HCT116 (cell line): Measurements from ENCODE around the gene KLHL2. TPM values are rescaled to one million over a fixed set of nuclear protein-coding genes. Genes with fewer than 3 reads are reported as not detected.
"Not testable (repeated sequence)": the region's sequence is repeated elsewhere in the genome, so short reads cannot be mapped to it uniquely, and the experiment has no call there.

ENCODE experiments used
- ATAC-seq: fragments of 200-7000 bp; cut with Tn5 transposase; 2 replicates; pipeline ENCODE4 v1.9.1; 2020; ENCODE audit warnings: mild to moderate bottlenecking, moderate library complexity
- BruUV-seq: library from RNA; stranded (reverse); fragments of 400-500 nt; replicated peaks from 2 replicates; lab custom pipeline; 2021; lab: Mats Ljungman, UMichigan
- CTCF ChIA-PET: fragments of 300-600 bp; sonication (Branson Sonifier 250); formaldehyde crosslinking; loops from one replicate; lab custom pipeline; 2021; ENCODE audit warnings: antibody characterized with exemption; lab: Charles Lee
- POLR2A ChIA-PET: fragments of 300-600, 350-600 bp; sonication (Branson Sonifier 250); formaldehyde crosslinking; loops from one replicate; lab custom pipeline; 2021; ENCODE audit warnings: antibody characterized with exemption; lab: Charles Lee
- RAD21 ChIA-PET, 2 experiments: fragments of 300-600 bp; sonication (Branson Sonifier 250); formaldehyde crosslinking; loops; one replicate each; lab custom pipeline; 2023; ENCODE audit warnings: low total read pairs in 2 of 2; ENCODE audit not compliant: uncharacterized antibody in 2 of 2, unreplicated experiment in 2 of 2, low non-redundant PET in 1 of 2; lab: Charles Lee
- DNase-seq: peaks from one replicate; pipeline ENCODE4 v3.0.0-alpha.2; 2010; ENCODE audit warnings: low read depth, low spot score
- H2AFZ ChIP-seq: fragments of 200-600 bp; shearing (Covaris generic), sonication (generic); 2 replicates; pipeline ENCODE4 v1.6.1; 2017; ENCODE audit warnings: low read depth, mixed run types, mixed read lengths, antibody characterized with exemption, low read length; ENCODE audit not compliant: poor library complexity, severe bottlenecking
- H3K27ac ChIP-seq: 2 replicates; pipeline ENCODE4 v1.5.1; 2012; ENCODE audit warnings: low read depth, low read length
- H3K27me3 ChIP-seq: fragments of 200-600 bp; sonication (generic); 2 replicates; pipeline ENCODE4 v1.6.1; 2016; ENCODE audit warnings: mixed run types, low read length, mixed read lengths; ENCODE audit not compliant: insufficient read depth
- H3K36me3 ChIP-seq, 2 experiments: fragments of 200-500 bp in 1 of 2; fragments of 200-600 bp in 1 of 2; sonication (Bioruptor generic) in 1 of 2; sonication (generic) in 1 of 2; 2 replicates each; pipeline versions ENCODE4 v1.5.1 to v1.6.1; 2014 to 2016; ENCODE audit warnings: low read length in 2 of 2, inconsistent platforms in 1 of 2, mixed read lengths in 1 of 2, mixed run types in 1 of 2; ENCODE audit not compliant: insufficient read depth in 2 of 2, control insufficient read depth in 1 of 2
- H3K4me1 ChIP-seq, 2 experiments: fragments of 200-600 bp in 1 of 2; sonication (generic) in 1 of 2; 2 replicates each; pipeline versions ENCODE4 v1.5.1 to v1.6.1; 2012 to 2017; ENCODE audit warnings: low read length in 2 of 2, inconsistent platforms in 1 of 2, mild to moderate bottlenecking in 1 of 2, mixed read lengths in 1 of 2, mixed run types in 1 of 2, moderate library complexity in 1 of 2; ENCODE audit not compliant: insufficient read depth in 2 of 2, control insufficient read depth in 1 of 2
- H3K4me2 ChIP-seq: fragments of 200-600 bp; sonication (generic); 2 replicates; pipeline ENCODE4 v1.6.1; 2017; ENCODE audit warnings: mixed run types, low read length, mixed read lengths
- H3K4me3 ChIP-seq, 2 experiments: fragments of 200-600 bp in 1 of 2; sonication (generic) in 1 of 2; replicated peaks in 1 of 2; 2 replicates each; pipeline ENCODE4 v1.5.1; 2011 to 2016; ENCODE audit warnings: low read length in 2 of 2, control low read depth in 1 of 2, low read depth in 1 of 2, mild to moderate bottlenecking in 1 of 2, mixed read lengths in 1 of 2, mixed run types in 1 of 2
- H3K79me2 ChIP-seq: fragments of 200-600 bp; sonication (generic); 2 replicates; pipeline ENCODE4 v1.6.1; 2017; ENCODE audit warnings: mild to moderate bottlenecking, mixed run types, low read length, moderate library complexity, mixed read lengths; ENCODE audit not compliant: insufficient read depth
- H3K9ac ChIP-seq: fragments of 200-600 bp; sonication (generic); 2 replicates; pipeline ENCODE4 v1.6.1; 2016; ENCODE audit warnings: low read length, mixed read lengths
- H3K9me2 ChIP-seq: fragments of 200-600 bp; sonication (generic), shearing (Covaris generic); 2 replicates; pipeline ENCODE4 v1.6.1; 2017; ENCODE audit warnings: mixed run types, mild to moderate bottlenecking, moderate library complexity; ENCODE audit not compliant: insufficient read depth
- H3K9me3 ChIP-seq, 2 experiments: fragments of 200-500 bp in 1 of 2; fragments of 200-600 bp in 1 of 2; sonication (Bioruptor generic) in 1 of 2; sonication (generic) in 1 of 2; 2 replicates each; pipeline ENCODE4 v1.6.1; 2014 to 2017; ENCODE audit warnings: low read length in 2 of 2, mixed read lengths in 2 of 2, inconsistent platforms in 1 of 2, low read depth in 1 of 2, mild to moderate bottlenecking in 1 of 2, mixed run types in 1 of 2, moderate library complexity in 1 of 2; ENCODE audit not compliant: control insufficient read depth in 1 of 2, insufficient read depth in 1 of 2
- H4K20me1 ChIP-seq: fragments of 200-600 bp; sonication (generic), shearing (Covaris generic); 2 replicates; pipeline ENCODE4 v1.6.1; 2017; ENCODE audit warnings: mixed run types, mild to moderate bottlenecking, moderate library complexity; ENCODE audit not compliant: insufficient read depth
- ATF3 ChIP-seq: IDR thresholded peaks from 2 replicates; pipeline ENCODE4 v1.6.1; 2012
- CBX3 ChIP-seq: IDR thresholded peaks from 2 replicates; pipeline ENCODE4 v1.6.1; 2012; ENCODE audit warnings: low read depth
- EGR1 ChIP-seq: IDR thresholded peaks from 2 replicates; pipeline ENCODE4 v1.6.1; 2012; ENCODE audit warnings: low read depth
- ELF1 ChIP-seq: IDR thresholded peaks from 2 replicates; pipeline ENCODE4 v1.6.1; 2012; ENCODE audit warnings: low read depth, borderline replicate concordance
- EZH2 ChIP-seq: fragments of 200-600 bp; sonication (generic); IDR thresholded peaks from 2 replicates; pipeline ENCODE4 v1.6.1; 2017; ENCODE audit warnings: antibody characterized with exemption, mixed run types
- FOSL1 ChIP-seq: IDR thresholded peaks from 2 replicates; pipeline ENCODE4 v1.6.1; 2012; ENCODE audit warnings: low read depth
- JUND ChIP-seq: IDR thresholded peaks from 2 replicates; pipeline ENCODE4 v1.6.1; 2012
- REST ChIP-seq: IDR thresholded peaks from 2 replicates; pipeline ENCODE4 v1.6.1; 2012; ENCODE audit warnings: low read depth
- SP1 ChIP-seq: IDR thresholded peaks from 2 replicates; pipeline ENCODE4 v1.6.1; 2012; ENCODE audit warnings: low read depth
- SRF ChIP-seq: IDR thresholded peaks from 2 replicates; pipeline ENCODE4 v1.6.1; 2012; ENCODE audit warnings: low read depth
- TCF7L2 ChIP-seq: IDR thresholded peaks from 2 replicates; pipeline ENCODE4 v1.7.0; 2011; ENCODE audit warnings: borderline replicate concordance, inconsistent platforms; ENCODE audit not compliant: insufficient read depth, insufficient read length; ENCODE audit errors: extremely low read depth
- ZNF274 ChIP-seq: fragments of 200-500 bp; sonication (Bioruptor generic); IDR thresholded peaks from 2 replicates; pipeline ENCODE4 v1.6.1; 2014; ENCODE audit warnings: mild to moderate bottlenecking, low read depth, low read length, inconsistent platforms
- intact Hi-C: fragments of 100-400 bp; cut with micrococcal nuclease; formaldehyde crosslinking; loops from 2 replicates; pipeline ENCODE4 v1.10.0; 2022
- total RNA-seq: library from RNA; stranded (reverse); gene quantifications from one replicate; pipeline ENCODE4 v1.2.1, GENCODE V29; 2021; ENCODE audit not compliant: unreplicated experiment
- TF ChIP-seq, protein P1 (sequence below): IDR thresholded peaks from 2 replicates; pipeline ENCODE4 v1.6.1; 2012
- TF ChIP-seq, protein P2 (sequence below), 3 experiments: fragments of 200-600 bp in 1 of 3; sonication (generic) in 1 of 3; IDR thresholded peaks in 2 of 3; conservative IDR thresholded peaks in 1 of 3; 2 replicates each; pipeline ENCODE4 v1.5.1; 2012 to 2017; ENCODE audit warnings: low read depth in 2 of 3, low read length in 2 of 3, antibody characterized with exemption in 1 of 3, borderline replicate concordance in 1 of 3, control low read depth in 1 of 3, mild to moderate bottlenecking in 1 of 3, mixed read lengths in 1 of 3, mixed run types in 1 of 3, moderate library complexity in 1 of 3; ENCODE audit not compliant: insufficient read depth in 1 of 3

The KLHL2 gene
- total RNA-seq, 1 experiment from 2014 or later: 24.6 TPM

DNA sequence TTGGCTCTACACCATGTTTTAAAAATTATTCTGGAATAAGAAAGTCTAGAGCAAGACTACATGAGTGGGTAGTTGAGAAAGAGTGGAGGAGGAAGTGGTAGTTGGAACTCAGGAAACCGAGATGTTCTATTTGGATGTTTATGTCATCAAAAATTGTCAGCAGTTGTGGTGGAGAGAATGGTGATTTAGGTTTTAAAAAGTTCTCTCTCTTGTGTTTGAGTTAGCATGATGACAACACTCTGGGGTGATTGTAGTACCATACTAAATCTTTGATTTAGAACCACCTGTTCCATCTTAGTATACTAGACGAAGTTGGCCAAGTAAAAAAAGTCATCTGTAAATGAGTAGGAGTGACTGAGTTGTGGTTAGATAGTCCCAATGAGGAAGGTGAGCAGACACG is 40.7 kb downstream of the KLHL2 start:
- no peak overlapping the region for H2AFZ ChIP-seq
- H3K9me2 ChIP-seq: no peaks in the 10 kb centered on the region
- ChIA-PET POLR2A (no interaction called here), RAD21 (no interaction called here), CTCF (no interaction called here)
- no peak for ATAC-seq
- H3K27me3 ChIP-seq: no peaks in the 10 kb centered on the region
- H3K4me1 ChIP-seq: no peaks in the 10 kb centered on the region
- H3K9me3 ChIP-seq: no peaks in the 10 kb centered on the region
- H3K27ac ChIP-seq: no peak overlapping the region
- no peak overlapping the region for H3K9ac ChIP-seq
- H3K4me3 ChIP-seq: no peak overlapping the region
- no peak for TF ChIP-seq ATF3
- TF ChIP-seq, protein P1, sequence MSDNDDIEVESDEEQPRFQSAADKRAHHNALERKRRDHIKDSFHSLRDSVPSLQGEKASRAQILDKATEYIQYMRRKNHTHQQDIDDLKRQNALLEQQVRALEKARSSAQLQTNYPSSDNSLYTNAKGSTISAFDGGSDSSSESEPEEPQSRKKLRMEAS: no peak
- TF ChIP-seq EZH2: no peak
- TF ChIP-seq JUND: no peak
- no peak for TF ChIP-seq TCF7L2
- no peak for TF ChIP-seq SRF
- TF ChIP-seq SP1: no peak
- no peak for TF ChIP-seq ZNF274
- no peak for TF ChIP-seq EGR1
- TF ChIP-seq CBX3: no peak
- no peak for TF ChIP-seq ELF1
- no peak for TF ChIP-seq REST
- TF ChIP-seq FOSL1: no peak
- TF ChIP-seq, protein P2, sequence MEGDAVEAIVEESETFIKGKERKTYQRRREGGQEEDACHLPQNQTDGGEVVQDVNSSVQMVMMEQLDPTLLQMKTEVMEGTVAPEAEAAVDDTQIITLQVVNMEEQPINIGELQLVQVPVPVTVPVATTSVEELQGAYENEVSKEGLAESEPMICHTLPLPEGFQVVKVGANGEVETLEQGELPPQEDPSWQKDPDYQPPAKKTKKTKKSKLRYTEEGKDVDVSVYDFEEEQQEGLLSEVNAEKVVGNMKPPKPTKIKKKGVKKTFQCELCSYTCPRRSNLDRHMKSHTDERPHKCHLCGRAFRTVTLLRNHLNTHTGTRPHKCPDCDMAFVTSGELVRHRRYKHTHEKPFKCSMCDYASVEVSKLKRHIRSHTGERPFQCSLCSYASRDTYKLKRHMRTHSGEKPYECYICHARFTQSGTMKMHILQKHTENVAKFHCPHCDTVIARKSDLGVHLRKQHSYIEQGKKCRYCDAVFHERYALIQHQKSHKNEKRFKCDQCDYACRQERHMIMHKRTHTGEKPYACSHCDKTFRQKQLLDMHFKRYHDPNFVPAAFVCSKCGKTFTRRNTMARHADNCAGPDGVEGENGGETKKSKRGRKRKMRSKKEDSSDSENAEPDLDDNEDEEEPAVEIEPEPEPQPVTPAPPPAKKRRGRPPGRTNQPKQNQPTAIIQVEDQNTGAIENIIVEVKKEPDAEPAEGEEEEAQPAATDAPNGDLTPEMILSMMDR (IDR thresholded peaks at IDR 0.05 in 2 of 3, conservative IDR thresholded peaks at IDR 0.05 in 1 of 3; ENCODE audit: borderline replicate concordance in 1 of 3, insufficient read depth in 1 of 3, low read depth in 2 of 3, low read length in 2 of 3): no peak
- DNase-seq: no peak
- no peaks in the 10 kb centered on the region for H3K36me3 ChIP-seq
- intact Hi-C loops: no loop called here
- H3K4me2 ChIP-seq: no peak overlapping the region
- BruUV-seq: no TSS peak
- H4K20me1 ChIP-seq: no peaks in the 10 kb centered on the region
- H3K79me2 ChIP-seq: no peaks in the 10 kb centered on the region

DNA sequence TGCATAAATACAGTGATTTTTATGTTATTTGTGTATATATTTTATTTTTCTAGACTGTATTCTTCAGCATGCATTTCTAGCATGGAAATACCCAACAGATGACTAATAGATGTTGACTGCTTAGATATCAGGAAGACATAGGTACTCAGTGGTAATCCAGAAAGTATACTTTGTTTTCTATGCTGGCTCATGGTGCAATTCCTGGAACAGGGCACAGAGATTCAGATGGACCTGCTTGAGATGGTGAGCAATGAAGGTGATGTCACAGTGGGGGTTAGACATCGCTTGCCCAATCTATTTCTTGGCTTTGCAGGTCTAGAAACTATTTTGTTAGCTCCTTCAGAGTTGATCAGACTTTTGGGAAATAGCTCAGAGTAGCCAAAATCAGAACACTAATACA is 41.5 kb downstream of the KLHL2 start:
- not testable (repeated sequence) for H3K36me3 ChIP-seq

More for the DNA sequence above, 41.5 kb downstream of the KLHL2 start:
- H3K9ac ChIP-seq, H3K79me2 ChIP-seq, H3K9me2 ChIP-seq, H3K27ac ChIP-seq, H3K4me1 ChIP-seq, intact Hi-C loops, CTCF ChIA-PET, ATAC-seq, H3K9me3 ChIP-seq, H4K20me1 ChIP-seq, H3K4me3 ChIP-seq, RAD21 ChIA-PET, POLR2A ChIA-PET, H2AFZ ChIP-seq, BruUV-seq, H3K4me2 ChIP-seq, H3K27me3 ChIP-seq, DNase-seq: not testable (repeated sequence)
